ENCODE data around the gene PSMD5. TPM values are rescaled to one million over a fixed set of nuclear protein-coding genes. Genes with fewer than 3 reads are reported as not detected.

The PSMD5 gene
- total and polyA plus RNA-seq, 10 of the 15 experiments (the other 5 are each of a cell fraction or from before 2014, with no cell fraction given), result 8.8 to 47.7 (median 25.1) TPM

DNA sequence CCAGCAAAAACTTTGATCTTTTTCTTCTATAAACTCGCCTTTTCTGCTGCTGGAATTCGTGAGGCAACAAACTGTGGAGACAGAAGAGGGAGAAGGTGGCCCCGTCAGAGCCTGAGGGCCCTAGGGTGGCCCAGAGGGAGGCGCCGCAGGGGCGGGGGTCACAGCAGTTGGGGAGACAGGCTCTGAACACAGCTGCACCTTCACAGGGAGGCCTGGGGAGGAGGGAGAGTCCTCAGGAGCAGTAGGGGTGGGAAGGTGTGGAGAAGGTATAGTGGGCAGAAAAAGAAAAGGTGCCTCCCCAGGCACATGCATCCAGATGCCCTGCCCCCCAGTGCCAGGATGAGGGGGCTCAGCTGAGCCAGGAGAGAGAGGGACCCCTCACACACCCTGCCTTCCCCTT, 19.2 kb upstream of the PSMD5 start:
- H3K9ac ChIP-seq (ENCODE audit: control insufficient read depth, insufficient read depth, low read length), result no peak overlapping the region
- no peak overlapping the region for H3K4me3 ChIP-seq
- CTCF ChIA-PET, result no interaction called here
- intact Hi-C loops (cut with micrococcal nuclease; ENCODE audit: unreplicated experiment), result no loop called here
- no peak for FAIRE-seq
- H2AFZ ChIP-seq (ENCODE audit: control insufficient read depth, low read depth, low read length), result no peak overlapping the region
- POLR2A ChIA-PET, result no interaction called here
- H3K36me3 ChIP-seq (ENCODE audit: control insufficient read depth in 2 of 2, insufficient read depth in 2 of 2, low read length in 1 of 2), result peaks cover 35 to 62% of the 10 kb centered on the region in 2 experiments
- no peaks in the 10 kb centered on the region for H4K20me1 ChIP-seq (ENCODE audit: control insufficient read depth, insufficient read depth)
- WGBS (ENCODE audit: insufficient coverage, insufficient replicate concordance, low lambda C conversion rate, missing lambda C conversion rate), result 94% methylated on average over 6 of the region's 6 CpGs
- no TSS peak for BruUV-seq (replicated peaks)
- SMC1A ChIA-PET (ENCODE audit: uncharacterized antibody, unreplicated experiment), result interaction anchor here (1.0 kb wide), 1 partner anchor 63 kb away, joined by 3 read pairs; no protein-coding TSS in a partner anchor
- TF ChIP-seq, protein P1, sequence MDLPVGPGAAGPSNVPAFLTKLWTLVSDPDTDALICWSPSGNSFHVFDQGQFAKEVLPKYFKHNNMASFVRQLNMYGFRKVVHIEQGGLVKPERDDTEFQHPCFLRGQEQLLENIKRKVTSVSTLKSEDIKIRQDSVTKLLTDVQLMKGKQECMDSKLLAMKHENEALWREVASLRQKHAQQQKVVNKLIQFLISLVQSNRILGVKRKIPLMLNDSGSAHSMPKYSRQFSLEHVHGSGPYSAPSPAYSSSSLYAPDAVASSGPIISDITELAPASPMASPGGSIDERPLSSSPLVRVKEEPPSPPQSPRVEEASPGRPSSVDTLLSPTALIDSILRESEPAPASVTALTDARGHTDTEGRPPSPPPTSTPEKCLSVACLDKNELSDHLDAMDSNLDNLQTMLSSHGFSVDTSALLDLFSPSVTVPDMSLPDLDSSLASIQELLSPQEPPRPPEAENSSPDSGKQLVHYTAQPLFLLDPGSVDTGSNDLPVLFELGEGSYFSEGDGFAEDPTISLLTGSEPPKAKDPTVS (IDR thresholded peaks at IDR 0.05; ENCODE audit: low read depth, low read length), result no peak
- in situ Hi-C loops (cut with MboI), result no loop called here
- no peaks in the 10 kb centered on the region for H3K4me1 ChIP-seq (ENCODE audit: control insufficient read depth, insufficient read depth, low read length)
- RAD21 ChIA-PET (ENCODE audit: unreplicated experiment), result no interaction called here
- H3K9me3 ChIP-seq (replicated peaks; ENCODE audit: control insufficient read depth, insufficient read depth, low read length), result no peaks in the 10 kb centered on the region
- H3K27me3 ChIP-seq (replicated peaks in 1 of 2; ENCODE audit: control insufficient read depth in 2 of 2, insufficient read depth in 2 of 2, low read length in 1 of 2), result no peaks in the 10 kb centered on the region
- no peak for ATAC-seq
- no peak overlapping the region for H3K4me2 ChIP-seq (ENCODE audit: control insufficient read depth, insufficient read depth)
- no peaks in the 10 kb centered on the region for H3K79me2 ChIP-seq (ENCODE audit: control insufficient read depth, insufficient read depth, low read length)
- H3K27ac ChIP-seq (ENCODE audit: control insufficient read depth, insufficient read depth), result no peak overlapping the region
- DNase-seq (ENCODE audit: low read depth, low spot score), result no peak

DNA sequence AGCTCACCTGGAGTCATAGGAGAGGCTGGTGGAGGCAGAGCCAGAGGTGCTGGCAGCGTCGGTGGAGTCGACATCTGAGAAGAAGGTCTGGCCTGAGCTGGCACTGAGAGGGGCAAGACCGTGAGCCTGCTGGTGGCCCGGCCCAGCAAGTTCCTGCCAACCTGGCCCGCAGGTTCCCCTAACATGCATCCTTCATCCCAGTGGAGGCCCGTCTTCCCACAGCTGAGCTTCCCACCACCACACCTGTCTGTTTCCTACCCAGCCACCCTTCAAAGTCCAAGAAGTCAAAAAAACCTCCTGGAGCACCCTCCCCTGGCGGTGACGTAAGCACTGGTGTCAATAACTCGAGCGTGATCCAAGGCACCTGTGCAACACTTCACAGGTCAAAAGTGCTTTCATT, 17.4 kb upstream of the PSMD5 start:
- Histone ChIP-seq H3K27ac (ENCODE audit: control insufficient read depth, insufficient read depth) (no peak overlapping the region), H4K20me1 (ENCODE audit: control insufficient read depth, insufficient read depth) (no peaks in the 10 kb centered on the region), H3K79me2 (ENCODE audit: control insufficient read depth, insufficient read depth, low read length) (no peaks in the 10 kb centered on the region), H3K27me3 (replicated peaks in 1 of 2; ENCODE audit: control insufficient read depth in 2 of 2, insufficient read depth in 2 of 2, low read length in 1 of 2) (no peaks in the 10 kb centered on the region), H3K4me3 (no peak overlapping the region), H3K9ac (ENCODE audit: control insufficient read depth, insufficient read depth, low read length) (no peak overlapping the region), H3K36me3 (ENCODE audit: control insufficient read depth in 2 of 2, insufficient read depth in 2 of 2, low read length in 1 of 2) (peaks cover 34 to 53% of the 10 kb centered on the region in 2 experiments), H3K4me2 (ENCODE audit: control insufficient read depth, insufficient read depth) (no peak overlapping the region), H2AFZ (ENCODE audit: control insufficient read depth, low read depth, low read length) (no peak overlapping the region), H3K9me3 (replicated peaks; ENCODE audit: control insufficient read depth, insufficient read depth, low read length) (no peaks in the 10 kb centered on the region), H3K4me1 (ENCODE audit: control insufficient read depth, insufficient read depth, low read length) (no peaks in the 10 kb centered on the region)
- ChIA-PET POLR2A (no interaction called here), RAD21 (ENCODE audit: unreplicated experiment) (no interaction called here), CTCF (interaction anchor here (1.1 kb wide), 1 partner anchor 176 kb away, joined by 4 read pairs; no protein-coding TSS in a partner anchor), SMC1A (ENCODE audit: uncharacterized antibody, unreplicated experiment) (interaction anchor here (1.0 kb wide), 1 partner anchor 13 kb away, joined by 3 read pairs; no protein-coding TSS in a partner anchor)
- DNase-seq (ENCODE audit: low read depth, low spot score), result no peak
- ATAC-seq, result no peak
- BruUV-seq (replicated peaks), result no TSS peak
- no peak for FAIRE-seq
- 98% methylated on average over 11 of the region's 11 CpGs for WGBS (ENCODE audit: insufficient coverage, insufficient replicate concordance, low lambda C conversion rate, missing lambda C conversion rate)
- in situ Hi-C loops (cut with MboI), result no loop called here
- intact Hi-C loops (cut with micrococcal nuclease; ENCODE audit: unreplicated experiment), result no loop called here
- TF ChIP-seq RELA (IDR thresholded peaks at IDR 0.05; ENCODE audit: borderline replicate concordance, partially characterized antibody), result no peak
- no peak for TF ChIP-seq NR2F1 (conservative IDR thresholded peaks at IDR 0.05)
- TF ChIP-seq E4F1 (IDR thresholded peaks at IDR 0.05; ENCODE audit: borderline replicate concordance, partially characterized antibody), result no peak
- TF ChIP-seq NFIC (IDR thresholded peaks at IDR 0.05; ENCODE audit: low read depth, low read length), result no peak
- TF ChIP-seq ZNF274 (IDR thresholded peaks at IDR 0.05; ENCODE audit: insufficient read depth, insufficient read length), result no peak
- no peak for TF ChIP-seq BCLAF1 (IDR thresholded peaks at IDR 0.05)
- no peak for TF ChIP-seq NR2C1 (IDR thresholded peaks at IDR 0.05)

All from GM12878 (cell line).